ENCODE results near the gene PSAP. TPM values are rescaled to one million over a fixed set of nuclear protein-coding genes. Genes with fewer than 3 reads are reported as not detected.

Gene PSAP
- total RNA-seq, 2 experiments from 2014 or later, result 191 to 206 TPM

GRCh38 chr10:71766717-71767419, 84.2 kb downstream of the PSAP start:
- ChIA-PET POLR2A (interaction anchor here (0.7 to 14.6 kb wide), 7 partner anchors 10 to 1363 kb away, joined by 3 to 416 read pairs (median 3); partner anchors contain the start of gene EIF4EBP2), CTCF (interaction anchor here (0.8 to 3.9 kb wide), 5 partner anchors 10 to 129 kb away, joined by 3 to 16 read pairs (median 3); no protein-coding TSS in a partner anchor)
- Histone ChIP-seq H3K27me3 (ENCODE audit: control insufficient read depth in 1 of 2, insufficient read depth in 2 of 2, low read length in 2 of 2) (no peaks in the 10 kb centered on the region), H3K4me1 (ENCODE audit: insufficient read depth, low read length) (peaks cover 94% of the 10 kb centered on the region), H3K27ac (ENCODE audit: low read depth in 1 of 2, low read length in 2 of 2) (peak overlapping the region; percentile 71 to 74), H3K9me3 (ENCODE audit: control insufficient read depth in 1 of 2, insufficient read depth in 1 of 2, low read length in 2 of 2) (no peaks in the 10 kb centered on the region), H3K36me3 (ENCODE audit: insufficient read depth, low read length) (peaks cover 82% of the 10 kb centered on the region), H3K4me3 (ENCODE audit: low read length) (peak overlapping the region; percentile 1)
- TF ChIP-seq CTCF (IDR thresholded peaks at IDR 0.05), result no peak
- ATAC-seq (ENCODE audit: poor library complexity), result no peak
- H3K9me3 Mint-ChIP-seq, result no peaks in the 10 kb centered on the region
- H3K4me1 Mint-ChIP-seq (ENCODE audit: low read depth), result peaks cover 98% of the 10 kb centered on the region
- no peaks in the 10 kb centered on the region for H3K27me3 Mint-ChIP-seq
- intact Hi-C loops (cut with DNase I, micrococcal nuclease), result no loop called here
- peaks cover 95% of the 10 kb centered on the region for H3K36me3 Mint-ChIP-seq (ENCODE audit: low read depth)
- peak overlapping the region; percentile 70 for H3K4me3 Mint-ChIP-seq
- peak overlapping the region; percentile 95 for H3K27ac Mint-ChIP-seq
- DNase-seq, result peak in 3 of 14 experiments; percentile 30 to 63 (median 56)

Small RNA genes within 50 kb of the gene (microRNA-seq; reads per million reads assigned to microRNA genes)
- gene MIR7152 (ENCODE audit: borderline microRNAs expressed, borderline replicate concordance), result not detected

Other genes with a start within 250 kb of the PSAP start
- gene C10orf105, start 131.5 kb downstream of the PSAP start, total RNA-seq, result under 1 TPM; 0.25 to 0.36 TPM
- 10 to 100 TPM; 86.2 to 91.4 TPM for gene VSIR, start 77.7 kb downstream of the PSAP start, total RNA-seq
- not detected for gene CHST3, start 113.1 kb upstream of the PSAP start, total RNA-seq
- 100 to 1,000 TPM; 976 to 998 TPM for gene SPOCK2, start 237.3 kb upstream of the PSAP start, total RNA-seq

All from CD4-positive, alpha-beta T cell (primary cell).